ENCODE measurements around the gene RIMS4.

DNA sequence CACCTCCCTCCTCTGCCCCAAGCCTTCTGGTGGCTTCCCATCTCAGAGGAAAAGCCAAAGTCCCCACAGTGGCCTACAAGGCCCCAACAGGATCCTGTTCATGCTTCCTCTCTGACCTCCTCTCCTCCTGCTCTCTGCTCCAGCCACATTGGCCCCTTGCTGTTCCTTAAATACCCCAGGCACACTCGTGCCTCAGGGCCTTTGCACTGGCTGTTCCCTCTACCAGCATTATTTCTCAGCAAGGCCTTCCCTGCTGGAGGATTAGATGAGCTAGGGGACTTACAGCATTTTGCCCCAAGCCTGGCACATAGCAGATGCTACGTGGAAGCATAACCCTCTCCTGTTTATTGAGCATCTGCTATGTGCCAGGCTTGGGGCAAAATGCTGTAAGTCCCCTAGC is 87.4 kb downstream of the RIMS4 start:
- TF ChIP-seq POLR2AphosphoS5 (IDR thresholded peaks at IDR 0.05; ENCODE audit: low read depth), result no peak
- TF ChIP-seq, protein P1, sequence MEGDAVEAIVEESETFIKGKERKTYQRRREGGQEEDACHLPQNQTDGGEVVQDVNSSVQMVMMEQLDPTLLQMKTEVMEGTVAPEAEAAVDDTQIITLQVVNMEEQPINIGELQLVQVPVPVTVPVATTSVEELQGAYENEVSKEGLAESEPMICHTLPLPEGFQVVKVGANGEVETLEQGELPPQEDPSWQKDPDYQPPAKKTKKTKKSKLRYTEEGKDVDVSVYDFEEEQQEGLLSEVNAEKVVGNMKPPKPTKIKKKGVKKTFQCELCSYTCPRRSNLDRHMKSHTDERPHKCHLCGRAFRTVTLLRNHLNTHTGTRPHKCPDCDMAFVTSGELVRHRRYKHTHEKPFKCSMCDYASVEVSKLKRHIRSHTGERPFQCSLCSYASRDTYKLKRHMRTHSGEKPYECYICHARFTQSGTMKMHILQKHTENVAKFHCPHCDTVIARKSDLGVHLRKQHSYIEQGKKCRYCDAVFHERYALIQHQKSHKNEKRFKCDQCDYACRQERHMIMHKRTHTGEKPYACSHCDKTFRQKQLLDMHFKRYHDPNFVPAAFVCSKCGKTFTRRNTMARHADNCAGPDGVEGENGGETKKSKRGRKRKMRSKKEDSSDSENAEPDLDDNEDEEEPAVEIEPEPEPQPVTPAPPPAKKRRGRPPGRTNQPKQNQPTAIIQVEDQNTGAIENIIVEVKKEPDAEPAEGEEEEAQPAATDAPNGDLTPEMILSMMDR (IDR thresholded peaks at IDR 0.05; ENCODE audit: insufficient read depth, low read length), result no peak

All from HL-60 (cell line).